Astrocyte of the spinal cord (primary cell): ENCODE results near the gene ITGAL.
A peak's percentile ranks its signal among the peaks of the same experiment; 100 is the strongest.
"Not testable (repeated sequence)": the region's sequence is repeated elsewhere in the genome, so short reads cannot be mapped to it uniquely, and the experiment has no call there.

Source experiments
- DNase-seq: peaks from one replicate; pipeline ENCODE4 v3.0.0; 2011; ENCODE audit warnings: low read depth, low spot score
- H3K4me3 ChIP-seq: 2 replicates; pipeline ENCODE4 v1.5.1; 2011; ENCODE audit warnings: low read depth, mild to moderate bottlenecking, low read length, moderate library complexity
- CTCF ChIP-seq: IDR thresholded peaks from 2 replicates; pipeline ENCODE4 v1.5.1; 2012; ENCODE audit warnings: low read depth, mild to moderate bottlenecking, low read length, inconsistent platforms
- in situ Hi-C: cut with HindIII; loops from 2 replicates; pipeline ENCODE4 v1.10.0; 2017; ENCODE audit warnings: low sequenced_read_pairs

Gene ITGAL

GRCh38 chr16:30445408-30446202 is 26.9 kb upstream of the ITGAL start, which contains the start of gene SEPHS2:
TSS of gene SEPHS2 (minus strand) at chr16:30445874. CDS start at chr16:30445727, 147 bp downstream.
- peak within 1 kb of the TSS; percentile 77 for H3K4me3 ChIP-seq
- peak; percentile 98 for DNase-seq
- TF ChIP-seq CTCF, result peak; percentile 57
- in situ Hi-C loops, result no loop called here

GRCh38 chr16:30446203-30446595 is 26.3 kb upstream of the ITGAL start:
- H3K4me3 ChIP-seq, result peak overlapping the region; percentile 77
- DNase-seq, result no peak
- TF ChIP-seq CTCF, result no peak
- in situ Hi-C loops, result no loop called here

- in situ Hi-C loops, result no loop called here
- DNase-seq, result no peak
- no peak overlapping the region for H3K4me3 ChIP-seq
- TF ChIP-seq CTCF, result no peak
Observed at GRCh38 chr16:30447512-30448226, 24.9 kb upstream of the ITGAL start.

GRCh38 chr16:30449116-30449435 is 23.5 kb upstream of the ITGAL start:
- TF ChIP-seq CTCF, result no peak
- in situ Hi-C loops, result no loop called here
- DNase-seq, result no peak
- no peak overlapping the region for H3K4me3 ChIP-seq

- H3K4me3 ChIP-seq, in situ Hi-C loops, DNase-seq: not testable (repeated sequence)
Observed at GRCh38 chr16:30452709-30453580, 19.6 kb upstream of the ITGAL start.

GRCh38 chr16:30456302-30456701 is 16.2 kb upstream of the ITGAL start:
- in situ Hi-C loops, result no loop called here
- H3K4me3 ChIP-seq, result no peak overlapping the region
- no peak for DNase-seq
- TF ChIP-seq CTCF, result no peak
